Fibroblast of peridontal ligament (primary cell): ENCODE data around the gene CEBPB.

Experiments
- DNase-seq: peaks from one replicate; pipeline ENCODE4 v3.0.0-alpha.2; 2010; ENCODE audit errors: extremely low read depth

CEBPB gene

DNA sequence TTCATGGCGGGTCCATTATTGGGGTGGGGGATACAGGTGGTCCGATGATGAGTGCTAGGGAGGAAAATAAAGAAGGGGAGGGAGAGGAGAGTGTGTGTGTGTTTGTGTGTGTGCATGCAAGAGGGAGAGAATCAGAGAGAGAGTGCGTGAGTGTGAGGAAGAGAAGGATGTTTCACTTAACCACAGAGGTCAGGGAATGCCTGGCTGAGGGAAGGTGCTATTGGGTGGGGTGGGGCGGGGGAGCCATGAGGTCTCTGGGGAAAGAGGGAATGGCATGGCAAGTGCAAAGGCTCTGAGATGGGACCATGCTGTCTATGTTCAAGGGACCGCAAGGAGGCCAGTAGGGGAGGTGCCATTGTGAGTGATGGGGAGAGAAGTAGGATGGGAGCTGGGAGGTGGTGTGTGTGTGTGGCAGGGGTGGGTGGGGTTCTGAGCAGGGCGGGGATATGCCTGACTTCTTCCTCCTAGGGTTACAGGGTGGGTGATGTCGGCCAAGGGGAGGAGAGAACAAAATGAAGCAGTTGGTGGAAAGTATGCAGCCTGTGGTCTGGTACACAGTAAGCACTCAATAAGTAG lies 23.0 kb downstream of the CEBPB start:
- no peak for DNase-seq

DNA sequence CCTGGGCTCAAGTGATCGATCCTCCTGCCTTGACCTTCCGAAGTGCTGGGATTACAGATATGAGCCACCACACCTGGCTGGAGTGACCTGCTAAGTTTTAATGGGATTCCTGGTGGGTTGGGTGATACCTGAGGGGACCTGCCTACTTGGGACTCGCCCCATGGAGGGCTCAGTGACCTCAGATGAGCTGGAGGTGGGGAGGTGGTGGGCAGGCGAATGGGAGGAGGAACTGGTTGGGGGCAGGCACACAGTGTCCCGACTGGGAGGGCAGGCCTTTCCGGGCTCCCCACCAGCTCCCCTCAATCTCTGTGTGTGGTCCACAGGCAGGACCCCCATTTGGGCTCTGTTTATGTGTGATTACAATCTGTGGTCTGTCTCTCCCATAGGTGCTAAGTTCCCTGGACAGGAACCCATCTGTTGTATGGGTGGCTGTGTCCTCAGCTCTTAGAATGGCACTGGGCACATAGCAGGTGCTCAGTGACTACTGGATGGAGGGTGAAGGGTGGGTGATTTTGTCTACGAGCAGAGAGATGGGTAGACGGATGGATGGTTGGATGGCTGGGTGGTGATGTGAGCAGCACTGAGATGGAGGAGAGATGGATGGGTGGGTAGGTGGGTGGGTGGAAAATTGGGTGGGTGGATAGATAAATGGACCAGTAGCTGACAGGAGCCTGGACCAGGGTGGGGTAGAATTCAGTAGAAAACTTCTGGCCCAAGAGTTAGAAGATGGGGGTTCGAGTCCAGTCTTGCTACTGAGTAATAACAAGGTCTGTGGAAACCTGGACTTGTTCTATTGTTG lies 23.8 kb downstream of the CEBPB start:
- no peak for DNase-seq

DNA sequence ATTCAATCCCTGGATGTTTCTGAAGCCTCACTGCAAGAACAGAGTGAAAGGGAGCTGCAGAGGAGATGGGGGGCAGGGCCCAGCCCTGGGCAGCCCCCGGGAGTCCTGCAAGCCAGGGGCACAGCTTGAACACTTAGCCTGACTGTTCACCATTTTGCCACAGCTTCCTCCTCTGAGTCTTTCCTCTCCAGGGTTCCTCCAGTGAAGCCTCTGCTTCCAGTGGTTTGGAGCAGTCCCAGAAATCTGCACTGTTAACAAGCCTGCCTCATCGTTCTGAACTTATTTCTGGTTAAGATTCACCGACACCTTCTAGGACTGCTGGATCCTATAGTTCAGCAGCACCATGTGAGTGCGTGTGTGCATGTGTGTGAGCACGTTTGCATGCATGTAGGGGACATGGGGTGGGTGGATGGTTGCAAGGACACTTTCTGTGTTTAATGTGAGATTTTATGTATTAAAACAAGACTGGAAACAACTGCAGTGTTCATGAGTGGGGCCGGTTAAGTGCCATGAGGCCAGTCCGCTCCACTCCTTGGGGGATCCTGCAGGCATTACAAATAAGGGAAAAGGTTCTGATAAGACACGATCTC lies 24.6 kb downstream of the CEBPB start:
- peak; percentile 70 for DNase-seq

DNA sequence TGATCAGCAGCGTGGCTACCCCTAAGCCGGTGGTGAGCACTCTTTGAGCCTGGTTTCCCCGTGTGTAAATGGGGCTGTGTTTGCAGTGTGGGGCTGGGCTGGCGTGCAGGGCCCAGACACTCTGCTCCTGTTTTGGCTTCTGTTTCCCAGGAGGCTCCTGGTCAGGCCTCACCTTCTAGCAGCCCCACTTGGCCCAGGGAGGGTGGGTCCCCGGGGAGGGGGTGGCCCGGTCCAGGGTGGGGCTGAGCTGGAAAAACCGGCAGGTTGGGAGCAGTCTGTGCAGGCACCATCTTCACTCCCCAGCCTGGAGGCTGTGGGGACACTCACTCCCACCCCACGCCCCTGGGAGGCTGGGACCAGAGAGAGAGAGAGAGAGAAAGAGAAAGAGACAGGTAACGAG lies 25.3 kb downstream of the CEBPB start:
- DNase-seq, result no peak

DNA sequence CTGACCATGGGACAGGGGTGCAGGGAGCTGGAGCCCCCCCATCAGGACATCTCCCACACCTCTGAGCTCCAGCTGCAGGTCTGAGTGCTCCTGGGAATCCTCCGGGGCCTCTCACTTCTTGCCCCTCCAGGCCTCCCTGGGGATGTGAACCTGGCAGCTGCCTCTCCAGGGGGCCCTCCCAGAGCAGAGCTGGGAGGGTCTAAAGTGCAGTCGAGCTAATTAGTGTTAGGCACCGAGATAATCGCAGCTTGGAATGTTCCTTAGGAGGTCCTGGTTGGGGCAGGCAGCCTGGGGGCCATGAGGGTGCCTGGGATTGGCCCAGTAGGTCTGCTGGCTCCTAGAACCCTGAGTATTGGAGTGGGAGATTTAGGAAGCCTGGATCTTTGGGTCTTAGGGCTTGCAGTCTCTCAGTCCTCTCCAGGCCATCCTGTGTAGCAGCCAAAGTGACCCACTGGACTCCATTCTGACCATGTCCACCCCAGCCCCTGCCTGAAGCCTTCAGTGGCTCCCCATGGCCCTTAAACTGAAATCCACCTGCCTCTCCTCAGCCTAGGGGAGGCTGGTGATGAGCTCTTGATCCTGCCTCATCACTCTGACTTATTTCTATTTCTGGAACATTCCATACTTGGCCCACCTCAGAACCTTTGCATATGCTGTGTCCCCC lies 26.0 kb downstream of the CEBPB start:
- no peak for DNase-seq

DNA sequence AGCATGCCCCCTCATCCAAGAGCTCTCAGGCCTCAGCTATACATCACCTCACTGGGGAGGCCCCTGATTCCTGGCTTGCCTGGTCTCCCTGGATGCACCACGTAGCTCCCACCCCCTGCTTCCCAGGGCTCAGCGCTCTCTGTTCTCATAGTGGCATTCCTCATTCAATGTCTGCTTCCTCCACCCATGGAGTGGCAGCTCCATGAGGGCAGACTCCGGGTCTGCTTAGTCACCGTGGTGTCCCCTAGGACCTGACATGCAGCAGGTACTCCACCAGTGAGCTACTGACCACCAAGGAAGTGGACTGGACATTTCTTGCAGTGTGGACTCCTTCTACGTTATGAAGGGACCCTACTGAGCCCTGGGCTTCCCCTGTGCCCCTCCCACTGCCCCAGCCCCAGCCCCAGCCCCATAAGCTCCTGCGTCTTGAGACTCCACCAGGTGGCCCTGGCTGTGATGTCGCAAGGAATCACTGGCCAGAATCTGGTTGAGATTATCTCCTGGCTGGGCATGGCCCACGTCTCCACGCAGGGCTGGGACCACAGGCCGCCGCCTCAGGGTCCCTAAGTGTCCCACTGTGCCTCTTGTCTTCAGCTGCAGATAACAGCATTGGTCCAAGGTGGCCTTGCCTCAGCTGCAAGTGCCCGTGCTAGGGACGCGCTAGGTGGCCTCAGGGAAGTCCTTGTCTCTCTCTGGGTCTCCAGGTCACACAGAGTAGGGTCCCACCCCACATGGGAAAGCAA lies 26.7 kb downstream of the CEBPB start:
- no peak for DNase-seq

DNA sequence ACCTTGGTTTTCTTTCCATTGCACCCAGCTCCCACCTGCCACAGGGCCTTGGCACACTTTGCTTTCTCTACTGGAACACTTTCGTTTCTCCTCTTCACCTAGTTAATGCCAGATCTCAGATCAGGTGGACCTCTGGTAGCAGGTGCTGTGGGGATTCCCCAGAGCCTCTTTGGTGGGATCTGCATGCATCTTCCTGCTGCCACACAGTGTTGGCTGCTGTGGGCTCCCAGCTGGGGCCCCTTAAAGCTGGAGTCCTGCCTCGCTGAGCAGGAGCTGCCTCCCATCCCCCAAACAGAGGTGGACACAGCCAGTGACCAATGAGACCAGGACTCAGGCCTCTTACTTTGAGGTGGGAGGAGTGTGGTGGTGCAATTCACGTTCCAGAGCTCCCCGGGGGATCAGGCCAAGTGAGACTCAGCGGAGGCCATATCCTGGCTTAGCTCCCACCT lies 28.4 kb downstream of the CEBPB start:
- no peak for DNase-seq

DNA sequence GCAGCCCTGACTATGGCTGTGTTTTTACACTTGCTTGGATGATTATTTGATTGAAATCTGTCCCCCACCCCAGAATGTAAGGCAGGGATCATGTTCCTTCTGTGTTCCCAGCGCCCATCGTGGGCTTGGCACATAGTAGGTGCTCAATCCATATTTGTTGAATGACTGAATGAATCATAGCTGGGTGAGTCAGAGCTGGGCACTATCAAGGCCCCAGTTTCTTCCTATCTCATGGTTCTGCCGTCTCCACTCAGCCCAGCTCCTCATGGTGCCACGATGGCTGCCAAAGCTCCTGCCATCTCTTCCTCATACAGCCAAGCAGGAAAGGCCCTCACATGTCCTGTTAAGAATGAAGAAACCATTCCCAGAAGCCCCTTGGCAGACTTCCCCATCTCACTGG lies 29.0 kb downstream of the CEBPB start:
- no peak for DNase-seq

DNA sequence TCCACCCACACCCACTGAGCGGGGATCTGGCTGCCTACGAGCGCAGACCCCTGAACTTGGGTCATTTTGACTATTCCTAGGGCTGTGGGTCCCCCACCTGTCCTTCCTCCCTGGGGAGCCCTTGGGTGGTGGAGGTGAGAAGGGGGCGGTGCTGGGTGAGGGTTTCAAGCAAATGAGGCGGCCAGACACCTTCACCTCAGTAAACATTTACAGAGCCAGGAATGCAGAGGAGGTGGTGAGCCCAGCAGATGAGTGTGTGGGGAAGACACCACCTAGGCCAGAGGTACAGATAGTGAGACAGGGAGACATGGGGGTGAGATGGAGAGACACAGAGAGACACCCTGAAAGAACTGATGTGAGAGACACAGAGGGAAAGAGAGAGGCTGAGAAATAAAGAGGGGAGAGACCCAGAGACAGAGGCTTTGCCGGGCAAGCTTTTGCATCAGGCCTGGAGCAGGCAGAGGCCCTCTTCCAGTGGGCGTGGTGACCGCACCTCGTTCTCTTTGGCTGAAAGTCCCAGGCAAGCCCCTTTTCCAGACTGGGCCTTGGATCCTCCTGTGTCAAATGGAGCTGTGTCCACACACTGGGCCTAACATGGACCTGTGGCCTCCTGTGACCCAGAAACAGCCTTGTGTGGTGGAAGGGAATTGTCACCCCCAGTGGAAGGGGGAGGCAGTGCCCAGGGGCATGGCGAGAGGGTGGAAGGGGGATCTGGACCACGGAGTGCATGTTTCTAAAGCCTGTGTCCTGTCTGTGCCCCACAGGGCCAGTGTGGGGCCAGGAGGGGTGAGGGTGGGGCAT lies 29.7 kb downstream of the CEBPB start:
- no peak for DNase-seq

DNA sequence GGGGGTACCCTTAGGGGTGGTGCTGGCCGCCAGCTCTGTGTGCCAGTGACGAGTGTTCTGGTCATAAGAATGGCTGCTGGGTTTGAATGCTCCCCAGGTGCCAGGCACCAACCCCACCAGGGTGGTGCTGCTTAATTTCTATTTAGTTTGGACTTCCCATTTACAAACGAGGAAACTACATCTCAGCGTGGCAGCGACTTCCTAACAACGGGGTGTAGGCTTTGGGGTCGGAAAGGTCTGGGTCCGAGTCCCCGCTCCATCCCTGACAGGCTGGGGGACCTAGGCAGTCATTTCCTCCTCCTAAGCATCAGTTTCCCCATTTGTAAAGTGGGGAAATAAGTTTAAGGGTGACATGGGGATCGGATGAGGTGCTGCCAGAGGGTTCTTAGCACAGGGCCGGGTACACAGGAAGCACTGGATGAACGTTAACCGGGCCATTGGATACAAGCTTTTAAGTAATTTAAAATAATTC lies 30.3 kb downstream of the CEBPB start:
- no peak for DNase-seq

DNA sequence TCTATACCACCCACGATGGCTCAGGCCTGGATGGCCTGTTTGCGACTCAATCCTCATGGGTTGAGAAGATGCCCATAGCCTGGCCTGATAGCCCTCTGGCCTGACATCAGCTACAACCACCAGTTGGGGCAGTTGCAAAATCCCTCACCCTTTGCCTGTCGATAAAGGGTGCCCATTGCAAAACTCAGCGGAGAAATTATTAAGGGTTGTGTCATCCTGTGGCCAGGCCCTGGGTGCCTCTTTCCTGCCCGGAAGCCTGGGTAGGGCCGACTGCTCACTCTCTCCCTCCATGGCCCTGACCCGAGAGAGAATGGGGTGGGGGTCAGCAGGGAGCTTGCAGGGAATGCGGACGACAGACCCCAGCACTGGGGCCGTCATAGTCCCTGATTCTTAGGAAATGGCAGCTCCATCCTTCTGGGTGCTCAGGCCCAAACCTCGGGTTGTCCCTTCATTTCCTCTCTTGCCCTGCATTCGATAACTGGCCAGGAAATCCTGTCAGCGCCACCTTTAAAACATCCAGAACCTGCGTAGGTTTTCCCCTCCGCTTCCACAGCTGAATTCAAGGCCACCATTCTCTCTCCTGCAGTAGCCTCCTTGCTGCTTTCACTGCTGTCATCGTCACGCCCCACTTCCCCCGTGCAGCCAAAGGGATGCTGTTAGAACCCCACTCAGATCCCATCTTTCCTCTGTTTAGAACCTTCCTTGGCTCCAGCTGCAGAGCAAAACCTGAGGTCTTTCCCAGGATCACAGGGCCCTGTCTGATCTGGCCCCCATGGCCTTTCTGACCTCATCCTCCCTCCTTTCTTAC lies 31.1 kb downstream of the CEBPB start:
- peak; percentile 66 for DNase-seq

DNA sequence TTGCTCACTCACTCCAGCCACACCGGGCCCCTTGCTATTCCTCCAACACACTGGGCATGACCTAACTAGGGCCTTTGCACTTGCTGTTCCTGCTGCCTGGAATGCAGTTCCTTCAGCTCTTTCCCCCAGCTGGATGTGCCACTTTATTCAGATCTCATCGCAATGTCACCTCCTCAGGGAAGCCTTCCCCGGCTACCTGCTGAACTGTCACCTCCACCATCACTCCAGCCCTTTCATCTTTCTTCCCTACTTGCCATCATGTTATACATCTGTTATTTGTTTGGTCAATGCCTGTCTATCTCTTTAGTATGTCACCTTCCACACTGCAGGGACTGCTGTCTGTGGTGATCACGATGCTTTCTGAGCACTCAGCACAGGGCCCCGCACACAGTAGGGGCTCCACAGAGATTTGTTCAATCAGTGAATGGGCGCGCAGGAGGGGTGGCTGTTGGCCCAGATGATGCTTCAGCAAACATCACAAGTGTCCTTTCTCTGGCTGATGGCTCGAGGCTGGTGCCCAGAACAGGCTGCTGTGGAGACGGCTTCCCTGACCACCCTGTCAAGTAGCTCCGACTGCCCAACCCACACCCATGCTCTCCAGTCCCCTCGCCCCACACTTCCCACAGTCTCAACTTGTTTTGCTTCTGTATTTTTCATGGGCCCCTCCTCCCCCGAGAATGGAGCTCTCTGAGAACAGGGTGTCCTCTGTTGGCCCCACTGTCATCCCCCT lies 31.8 kb downstream of the CEBPB start:
- no peak for DNase-seq

DNA sequence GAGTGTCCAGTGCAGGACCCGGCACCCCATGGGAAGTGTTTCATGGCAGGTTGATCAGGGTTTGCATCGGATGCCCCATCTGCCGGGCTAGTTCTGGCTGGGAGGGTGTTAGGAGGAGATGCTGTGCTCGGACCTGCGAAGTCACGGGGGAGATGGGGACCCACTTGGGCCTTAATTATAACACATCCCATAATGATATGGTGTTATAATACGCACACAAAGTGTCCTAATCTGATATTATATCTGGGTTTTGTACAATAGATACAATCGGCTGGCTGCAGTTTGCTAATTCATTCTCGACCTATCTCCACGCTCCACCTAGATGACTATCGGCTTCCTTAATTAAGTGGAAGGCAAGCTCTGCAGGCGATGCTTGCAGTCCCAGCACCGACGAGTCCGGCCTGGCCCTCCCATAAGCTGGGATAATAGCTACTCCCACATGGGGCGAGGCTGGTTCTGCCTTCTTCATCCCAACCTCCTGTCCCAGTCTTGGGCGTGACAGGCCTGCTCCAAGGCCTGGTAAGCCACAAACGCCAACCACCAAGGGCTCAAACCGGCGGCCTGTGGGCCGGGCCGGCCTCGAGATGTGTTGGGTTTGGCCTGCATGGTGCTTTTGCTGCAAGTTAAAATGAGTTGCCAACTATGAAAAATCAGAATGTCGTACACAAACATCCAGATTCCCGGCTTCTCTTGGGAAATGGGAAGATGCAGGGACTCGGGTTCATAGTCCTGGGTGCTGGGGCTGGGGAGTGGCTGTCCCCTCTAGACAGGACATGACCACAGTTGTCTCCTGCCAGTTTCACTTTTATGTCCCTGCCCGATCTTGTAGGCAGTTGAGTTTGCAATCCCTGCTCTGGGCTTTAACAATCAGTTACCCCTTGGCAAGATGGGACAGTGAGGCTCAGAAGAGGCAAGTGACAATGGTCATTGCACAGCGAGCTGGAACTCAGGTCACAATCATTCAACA lies 32.7 kb downstream of the CEBPB start:
- DNase-seq, result no peak

DNA sequence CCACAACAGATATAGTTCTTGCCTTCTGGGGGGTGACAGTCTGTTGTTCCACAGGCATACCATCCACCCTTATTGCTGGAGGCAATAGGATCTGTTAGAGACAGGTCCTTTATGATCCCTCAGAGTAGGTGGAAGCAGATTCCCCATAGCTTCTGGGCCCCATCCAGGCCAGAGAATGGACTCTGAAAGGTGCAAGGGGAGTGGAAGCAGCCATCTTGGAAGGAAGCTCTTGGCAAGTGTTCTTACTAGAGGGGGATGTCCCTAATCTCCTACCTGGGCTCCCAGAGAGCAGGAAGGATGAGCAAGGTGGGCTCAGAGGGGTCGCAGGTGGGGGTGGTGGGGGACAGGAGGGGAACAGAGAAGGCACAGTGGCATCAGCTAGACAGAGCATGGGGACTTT lies 33.4 kb downstream of the CEBPB start:
- no peak for DNase-seq

DNA sequence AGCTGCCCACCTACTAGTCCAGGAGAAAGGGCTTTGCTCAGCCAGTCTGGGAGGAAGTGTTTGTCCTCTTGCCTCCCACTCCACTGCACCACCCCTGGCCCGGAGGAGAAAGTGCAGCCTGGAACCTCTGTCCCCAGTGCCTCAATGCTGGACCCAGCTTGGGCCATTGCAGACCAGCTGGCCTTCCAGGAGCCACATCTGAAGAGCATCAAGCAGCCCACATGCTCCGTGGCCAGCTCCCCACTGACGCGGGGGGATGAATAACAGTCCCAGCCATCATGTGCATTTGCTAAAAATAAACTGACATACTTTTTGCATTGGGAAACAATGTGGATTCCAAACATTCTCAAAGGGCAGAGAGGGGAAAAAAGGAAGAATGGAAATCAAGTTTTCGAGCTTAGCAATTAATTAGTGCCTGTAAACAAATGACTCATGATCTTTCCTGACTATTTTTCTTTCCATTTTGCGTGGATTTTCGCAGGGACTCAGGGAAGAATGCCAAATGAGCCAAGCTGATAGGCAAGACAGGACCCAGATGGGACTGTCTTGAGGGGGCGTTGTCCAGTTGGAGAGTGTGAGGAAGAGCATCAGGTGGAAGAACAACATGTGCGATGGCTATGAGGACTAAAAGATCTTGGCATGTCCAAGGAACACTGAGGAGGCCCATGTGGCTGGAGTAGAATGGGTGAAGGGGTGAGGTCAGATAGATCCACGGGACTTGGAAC lies 34.1 kb downstream of the CEBPB start:
- peak; percentile 99 for DNase-seq

DNA sequence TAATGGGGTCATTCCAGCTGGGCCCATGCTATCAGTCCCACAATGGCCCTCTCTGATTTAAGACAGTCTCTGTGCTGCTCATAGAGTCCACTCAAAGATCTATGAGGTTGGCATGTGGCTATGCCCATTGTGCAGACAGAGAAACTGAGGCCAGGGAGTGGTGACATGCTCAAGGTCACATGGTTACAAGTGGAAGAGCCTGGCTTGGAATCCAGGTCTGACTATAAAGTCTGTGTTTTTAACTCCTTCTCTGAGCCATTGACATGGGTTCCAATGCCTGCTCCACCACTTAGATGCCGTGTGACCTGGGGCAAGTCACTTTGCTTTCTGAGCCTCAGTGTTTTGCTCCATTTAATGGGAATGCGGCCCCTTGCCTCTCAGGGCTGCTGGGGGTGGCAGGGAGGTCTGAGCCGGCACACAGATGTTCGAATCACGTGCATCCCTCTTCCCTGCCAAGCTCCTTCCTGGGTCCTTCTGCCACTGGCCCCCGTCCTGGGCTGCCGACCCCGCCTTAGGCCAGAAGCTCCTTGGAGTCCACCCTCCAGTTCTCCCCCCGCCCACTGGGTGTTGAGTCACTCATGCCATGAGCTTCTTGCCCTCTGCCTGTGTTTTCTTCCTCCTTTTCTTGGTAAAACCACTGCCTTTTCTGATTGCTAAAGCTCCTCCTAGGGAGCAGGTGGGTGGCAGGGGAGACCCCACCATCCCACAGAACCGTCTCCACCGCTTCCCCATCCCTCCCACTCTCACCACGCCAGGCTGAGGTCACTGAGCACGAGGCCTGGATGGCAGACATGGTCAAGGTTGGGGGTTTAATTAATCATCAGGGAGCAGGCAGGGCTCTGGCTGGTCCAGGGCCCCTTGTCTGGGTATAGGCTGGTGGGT lies 35.7 kb downstream of the CEBPB start:
- DNase-seq, result peak; percentile 69

DNA sequence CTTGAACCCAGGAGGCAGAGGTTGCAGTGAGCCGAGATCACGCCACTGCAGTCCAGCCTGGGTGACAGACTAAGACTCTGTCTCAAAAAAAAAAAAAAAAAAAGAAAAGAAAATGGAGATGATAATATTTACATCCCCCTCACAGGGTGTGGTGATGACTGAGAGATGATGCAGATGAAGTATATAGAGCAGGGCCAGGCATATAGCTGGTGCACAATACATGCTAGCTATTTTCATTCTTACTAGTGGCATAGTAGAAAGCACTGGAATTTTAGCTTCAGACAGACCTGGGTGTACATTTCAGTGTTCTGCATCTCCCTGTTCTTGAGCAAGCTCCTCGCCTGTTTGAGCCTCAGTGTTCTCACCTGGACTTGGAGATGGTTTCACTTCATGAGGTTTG lies 36.9 kb downstream of the CEBPB start:
- no peak for DNase-seq
